Stimulated activated CD8-positive, alpha-beta memory T cell treated with anti-CD3 and anti-CD28 coated beads, Interleukin-12 subunit alpha, Interleukin-12 subunit beta, amount 100 ng/mL, for 1 hour (primary cell): ENCODE measurements around the gene SHISA3.

Experiments used
- DNase-seq: peaks from one replicate; pipeline ENCODE4 v3.0.0-alpha.2; 2020; ENCODE audit warnings: low read depth

The SHISA3 gene

DNA sequence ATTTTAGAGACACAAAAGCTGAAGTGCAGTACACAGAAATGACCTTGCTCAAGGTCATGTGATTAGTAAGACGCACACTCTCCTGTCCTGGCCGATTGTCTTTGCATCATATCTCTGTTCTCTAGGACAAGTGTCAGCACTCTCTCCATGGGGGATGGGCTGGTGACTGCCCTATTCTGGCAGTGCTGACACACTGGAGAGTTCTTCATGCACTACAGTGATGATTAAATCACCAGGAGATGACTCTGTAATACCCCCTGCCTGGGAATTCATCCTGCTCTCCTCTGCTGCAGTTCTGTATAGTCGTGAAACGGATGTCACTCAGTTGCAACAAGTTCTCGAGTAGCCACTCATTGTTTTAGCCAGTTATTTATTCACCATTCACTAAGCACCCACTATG, 5.3 kb upstream of the SHISA3 start:
- DNase-seq: no peak

- no peak for DNase-seq
Observed at GRCh38 chr4:42392436-42392835, 4.9 kb upstream of the SHISA3 start.

DNA sequence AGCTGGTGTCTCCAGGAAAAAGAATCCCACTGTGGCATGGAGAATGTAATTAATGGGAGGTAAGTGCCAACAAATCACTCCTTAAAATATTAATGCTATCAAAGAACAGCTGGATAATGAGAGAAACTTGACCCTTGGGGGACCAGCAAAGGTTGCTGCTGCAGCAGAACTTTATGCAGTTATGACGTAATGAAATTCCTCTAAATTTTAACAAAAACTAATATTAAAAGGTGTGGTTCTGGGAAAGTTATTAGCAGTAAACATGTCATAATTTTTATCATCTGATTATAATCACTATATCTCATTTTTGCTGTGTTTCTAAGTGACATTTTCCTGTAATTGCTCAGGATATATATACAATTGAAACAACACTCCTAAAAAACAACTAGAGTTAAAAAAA, 1.7 kb upstream of the SHISA3 start:
- no peak for DNase-seq

DNA sequence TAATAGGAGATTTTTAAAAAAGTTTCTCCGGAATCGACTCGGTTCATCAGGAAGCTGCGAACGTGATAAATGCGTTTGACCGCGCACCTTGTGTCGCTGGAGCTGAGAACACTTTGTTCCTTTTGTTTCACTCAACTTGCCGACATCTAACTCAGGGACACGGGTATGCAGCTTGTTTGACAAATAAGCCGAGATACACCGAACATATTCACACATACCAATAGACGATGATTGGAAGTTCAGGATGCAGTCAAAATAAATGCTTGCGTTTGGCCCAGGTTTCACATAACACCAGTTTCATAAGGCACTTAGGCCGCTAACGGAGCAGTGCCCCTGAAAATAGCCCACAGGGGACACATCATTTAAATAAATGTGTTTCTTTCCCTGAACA, 932 bp upstream of the SHISA3 start:
- no peak for DNase-seq

DNA sequence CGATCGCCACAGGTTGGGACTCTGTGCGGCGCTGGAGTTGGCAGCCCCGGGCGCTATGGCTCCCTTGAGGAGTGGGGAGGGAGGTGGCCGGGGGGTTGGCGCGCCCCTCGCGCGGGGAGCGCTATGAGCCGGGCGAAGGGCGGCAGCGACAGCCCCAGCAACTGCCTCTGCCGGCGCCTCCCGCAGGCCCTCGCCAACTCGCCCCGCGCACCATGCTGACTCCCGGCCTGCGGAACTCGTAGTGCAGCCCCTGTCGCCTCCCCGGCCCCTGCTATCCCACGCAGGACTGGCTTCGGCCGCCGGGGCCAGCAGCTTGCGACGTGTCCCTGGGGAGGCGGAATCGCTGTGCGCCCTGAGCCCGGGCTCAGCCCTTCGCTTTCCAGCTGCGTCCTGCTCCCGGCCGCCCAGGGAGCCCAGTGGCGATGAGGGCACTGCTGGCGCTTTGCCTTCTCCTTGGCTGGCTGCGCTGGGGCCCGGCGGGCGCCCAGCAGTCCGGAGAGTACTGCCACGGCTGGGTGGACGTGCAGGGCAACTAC, 415 bp downstream of the SHISA3 start:
- no peak for DNase-seq

DNA sequence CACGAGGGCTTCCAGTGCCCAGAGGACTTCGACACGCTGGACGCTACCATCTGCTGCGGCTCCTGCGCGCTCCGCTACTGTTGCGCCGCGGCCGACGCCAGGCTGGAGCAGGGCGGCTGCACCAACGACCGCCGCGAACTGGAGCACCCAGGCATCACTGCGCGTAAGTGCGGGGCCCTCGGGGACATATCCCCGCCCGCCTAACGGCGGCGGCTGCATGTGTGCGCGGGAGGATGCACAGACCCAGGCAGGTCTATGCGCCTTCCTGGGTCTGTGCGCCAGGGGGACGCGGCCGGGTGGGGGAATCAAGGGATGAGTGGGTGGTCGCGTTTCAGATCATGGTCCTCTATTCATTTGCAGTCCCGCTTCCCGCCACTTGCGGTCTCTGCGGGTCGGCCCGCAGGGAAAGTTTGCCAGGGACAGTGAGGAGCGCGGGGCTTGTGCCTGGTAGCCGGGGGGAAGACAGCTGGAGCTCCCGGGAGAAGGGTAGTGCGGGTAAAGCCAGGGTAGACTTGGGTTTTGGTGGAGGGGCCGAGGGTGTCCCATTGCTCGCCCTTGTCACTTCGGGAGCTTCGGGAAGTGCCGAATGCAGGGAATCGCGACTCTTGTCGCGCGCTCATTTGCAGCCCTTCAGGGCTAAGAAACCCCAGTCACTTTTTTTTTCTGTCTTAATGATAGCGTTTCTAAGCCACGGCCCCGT, 1.0 kb downstream of the SHISA3 start:
- no peak for DNase-seq

DNA sequence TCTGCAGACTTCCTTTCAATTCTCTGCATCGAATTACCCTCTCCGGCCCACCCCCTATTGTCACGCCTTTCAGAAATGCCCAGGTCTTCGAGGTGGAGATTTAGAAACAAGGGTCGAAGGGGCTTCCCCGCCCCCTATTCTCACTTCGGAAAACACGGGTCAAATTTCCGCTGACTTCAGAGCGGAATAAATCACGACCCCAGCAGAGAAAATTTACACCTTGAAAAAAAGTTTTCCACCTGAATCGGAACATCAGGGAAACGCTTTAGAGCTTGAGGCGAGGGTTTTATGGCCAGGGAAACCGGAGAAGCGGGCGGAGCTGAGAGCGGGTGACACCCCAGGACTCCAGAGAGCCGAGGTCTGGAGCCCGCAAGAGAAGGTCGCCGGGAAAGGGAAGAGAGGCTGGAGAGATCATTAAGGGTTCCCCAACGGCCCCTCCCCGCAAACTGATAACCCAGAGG, 1.6 kb downstream of the SHISA3 start:
- no peak for DNase-seq

DNA sequence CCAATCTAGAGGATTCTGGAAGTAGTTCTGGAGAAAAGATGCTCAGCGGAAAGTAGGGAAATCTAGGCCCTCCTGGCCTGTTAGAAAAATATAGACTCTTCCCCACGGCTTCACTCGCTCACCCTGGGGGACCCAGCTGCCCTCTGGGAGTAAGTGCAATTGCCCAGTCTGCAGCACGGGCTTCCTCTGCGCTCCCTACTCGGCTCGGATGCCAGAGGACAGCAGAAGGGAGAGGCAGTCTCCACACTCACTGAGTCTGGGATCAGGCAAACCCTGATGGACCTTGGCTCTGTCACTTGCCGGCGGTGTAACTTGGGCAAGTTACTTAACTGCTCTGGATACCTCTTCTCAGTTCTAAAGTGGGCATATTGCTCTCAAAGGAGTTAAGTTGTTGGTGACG, 2.1 kb downstream of the SHISA3 start:
- DNase-seq: no peak

DNA sequence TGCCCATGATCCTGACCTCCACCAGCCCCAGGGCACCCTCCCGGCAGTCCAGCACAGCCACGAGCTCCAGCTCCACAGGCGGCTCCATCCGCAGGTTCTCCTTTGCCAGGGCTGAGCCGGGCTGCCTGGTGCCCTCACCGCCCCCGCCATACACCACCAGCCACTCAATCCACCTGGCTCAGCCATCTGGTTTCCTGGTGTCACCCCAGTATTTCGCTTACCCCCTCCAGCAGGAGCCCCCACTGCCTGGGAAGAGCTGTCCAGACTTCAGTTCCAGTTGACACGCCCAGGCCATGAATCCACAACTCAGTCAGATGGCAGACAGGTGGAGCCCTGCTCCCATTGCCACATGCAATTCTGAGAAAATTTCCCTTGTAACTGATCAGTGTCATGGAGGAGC, 3.9 kb downstream of the SHISA3 start:
- DNase-seq: no peak

DNA sequence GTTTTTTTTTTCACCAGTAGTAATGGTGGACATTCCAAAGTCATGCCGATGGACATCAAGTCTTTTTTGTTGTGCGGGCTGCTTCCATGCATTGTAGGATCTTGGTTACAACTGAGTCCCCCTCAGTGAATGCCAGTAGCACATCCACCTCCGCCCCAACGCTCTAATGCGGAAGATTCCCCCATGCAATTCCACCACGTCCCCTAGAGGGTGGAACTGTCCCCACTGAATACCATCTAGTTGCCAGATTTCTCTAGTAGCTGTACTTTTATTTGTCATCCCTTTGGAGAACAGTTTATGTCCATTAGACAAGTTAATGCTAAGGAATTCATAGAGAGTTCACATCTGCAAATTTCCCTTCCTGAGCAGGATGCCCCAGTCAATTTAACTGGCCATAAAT, 6.7 kb downstream of the SHISA3 start:
- no peak for DNase-seq

- no peak for DNase-seq
Observed at GRCh38 chr4:42410446-42410845, 13.2 kb downstream of the SHISA3 start.

DNA sequence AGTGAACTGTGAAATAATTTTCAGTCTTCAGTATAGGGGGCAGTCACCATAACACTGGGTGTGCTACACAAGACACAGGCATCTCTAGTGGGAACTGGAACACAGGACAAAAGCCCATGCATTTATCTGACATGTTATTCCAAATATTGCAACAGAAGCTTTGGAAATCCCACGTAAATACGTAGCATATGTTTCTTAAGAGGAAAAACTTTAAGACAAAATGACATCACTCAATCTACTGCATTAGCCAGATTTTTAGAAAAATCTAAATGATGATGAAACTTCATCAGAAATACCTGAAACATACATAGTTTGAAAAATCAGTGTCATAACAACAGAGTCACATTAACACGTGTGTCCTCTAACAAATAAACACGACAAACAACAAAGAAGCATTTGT, 14.5 kb downstream of the SHISA3 start:
- no peak for DNase-seq

DNA sequence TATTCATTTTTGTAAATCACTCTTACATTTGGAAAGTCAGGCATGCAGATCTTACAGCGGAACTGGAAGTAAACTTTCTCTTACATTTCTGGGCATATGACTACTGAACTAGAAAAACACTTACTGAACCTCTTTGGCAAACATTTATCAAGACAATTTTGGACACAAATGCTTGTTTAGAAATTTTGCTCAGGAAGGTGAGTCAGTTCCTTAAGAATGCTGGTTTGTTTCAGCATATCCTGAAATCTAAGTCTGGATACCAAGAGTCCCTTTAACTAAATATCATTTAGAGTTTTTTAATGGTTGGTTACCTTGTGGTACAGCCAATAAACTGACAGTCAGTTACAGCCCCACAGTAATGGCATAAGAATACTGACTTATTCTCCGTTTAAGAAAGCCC, 15.0 kb downstream of the SHISA3 start:
- DNase-seq: no peak

DNA sequence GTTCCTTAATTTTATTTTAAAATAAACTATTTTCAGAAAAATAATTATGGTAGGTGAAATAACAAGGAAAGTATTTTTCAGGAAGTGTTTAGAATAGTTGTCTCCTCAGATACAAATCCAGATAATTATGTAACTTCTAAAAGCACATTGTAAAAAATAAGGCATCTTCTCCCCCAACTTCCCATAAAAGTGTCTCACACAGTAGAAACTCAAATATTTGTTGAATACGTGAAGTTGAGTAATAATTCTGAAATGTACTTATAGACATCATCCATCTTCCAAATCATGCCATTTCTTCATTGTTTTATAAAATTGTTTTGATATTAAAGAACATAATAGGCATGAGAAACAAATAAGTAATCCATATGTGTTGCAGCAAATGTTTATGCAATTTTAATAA, 18.0 kb downstream of the SHISA3 start:
- no peak for DNase-seq

DNA sequence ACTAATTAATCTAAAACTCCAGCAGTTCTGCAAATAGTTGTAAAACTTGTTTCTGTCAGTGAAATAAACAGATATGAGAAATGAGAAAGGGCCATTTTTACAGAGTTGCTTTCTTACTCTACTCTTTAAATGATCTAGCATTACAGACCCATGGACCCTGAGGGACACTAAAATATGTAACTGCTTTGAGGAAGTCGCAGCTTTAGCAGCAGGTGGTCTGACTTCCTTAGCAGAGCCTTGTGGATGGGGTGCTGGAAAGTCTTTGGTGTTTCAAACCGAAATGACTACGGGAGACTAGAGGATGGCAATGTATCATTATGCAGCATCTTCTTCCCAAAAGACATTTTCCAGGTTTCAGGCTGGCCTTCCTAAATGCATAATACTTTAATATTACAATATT, 18.7 kb downstream of the SHISA3 start:
- DNase-seq: no peak

GRCh38 chr4:42417550-42417949, 20.3 kb downstream of the SHISA3 start:
- DNase-seq: no peak

- DNase-seq: no peak
Observed at GRCh38 chr4:42420140-42420539, 22.9 kb downstream of the SHISA3 start.

- DNase-seq: no peak
Observed at GRCh38 chr4:42425146-42426065, 28.1 kb downstream of the SHISA3 start.

DNA sequence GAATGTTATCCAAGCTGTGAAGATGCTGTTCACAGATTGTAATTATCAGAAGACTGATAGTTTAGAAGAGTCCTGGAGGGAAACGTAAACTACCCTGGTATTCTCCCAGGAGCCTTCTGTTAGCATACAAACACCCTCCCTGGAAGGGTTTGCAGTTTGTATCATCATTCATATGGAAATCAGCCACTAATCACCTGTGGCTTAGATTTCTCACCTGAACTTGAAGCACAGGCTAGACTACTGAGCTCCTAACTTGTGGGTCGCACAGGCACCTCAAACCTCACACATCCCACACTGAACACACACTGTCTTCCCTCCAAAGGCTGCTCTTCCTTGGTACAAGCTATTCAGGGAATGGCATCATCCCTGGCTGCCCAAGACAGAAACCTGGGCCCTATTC, 30.7 kb downstream of the SHISA3 start:
- no peak for DNase-seq

DNA sequence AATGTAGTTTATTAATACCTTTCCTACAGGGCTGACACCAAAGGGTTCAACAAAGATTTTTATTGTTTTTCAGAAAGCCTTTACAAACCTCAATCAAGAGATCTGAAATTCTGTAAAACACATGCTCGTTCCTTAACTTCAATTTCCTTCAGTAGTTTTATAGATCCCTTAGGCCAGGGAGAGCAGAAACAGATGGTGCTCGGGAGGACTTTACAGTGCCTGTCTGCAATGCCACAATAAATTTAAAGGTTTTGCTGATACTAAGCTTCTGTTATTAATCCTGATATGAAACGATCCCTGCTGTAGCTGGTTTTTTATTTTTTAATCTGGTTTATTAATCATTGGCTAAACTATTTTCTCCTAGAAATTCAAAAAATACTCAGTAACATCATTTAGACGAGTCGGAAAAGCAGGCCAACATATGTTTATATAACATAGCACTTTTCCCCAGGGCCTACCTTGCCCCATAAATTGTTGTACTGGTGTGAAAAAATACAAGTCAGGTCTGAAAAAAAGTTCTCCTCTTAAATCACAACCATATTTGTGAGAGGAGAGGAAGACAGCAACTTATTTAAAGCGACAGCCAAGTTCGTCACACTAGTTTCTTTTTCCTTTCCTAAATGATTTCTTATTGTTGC, 39.8 kb downstream of the SHISA3 start:
- no peak for DNase-seq

- no peak for DNase-seq
Observed at GRCh38 chr4:42440083-42440482, 42.8 kb downstream of the SHISA3 start.

- DNase-seq: no peak
Observed at GRCh38 chr4:42442601-42443000, 45.3 kb downstream of the SHISA3 start.

DNA sequence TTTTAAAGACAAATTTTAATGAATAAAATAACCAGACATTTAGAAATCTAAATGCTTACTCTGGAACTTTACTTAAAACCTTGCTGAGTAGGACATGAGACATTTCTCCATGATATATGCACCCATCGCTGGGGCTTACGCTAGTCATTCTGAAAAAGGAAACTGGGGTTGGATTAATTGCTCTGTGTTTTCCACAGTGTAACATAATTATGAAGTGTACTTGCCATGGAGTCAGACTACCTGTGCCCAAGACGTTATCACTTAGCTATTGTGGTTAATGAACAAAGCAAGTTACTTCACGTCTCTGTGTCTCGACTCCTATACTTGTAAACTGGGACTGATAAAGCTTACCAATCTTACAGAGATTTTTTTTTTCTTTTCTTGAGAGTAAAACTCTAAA, 47.8 kb downstream of the SHISA3 start:
- DNase-seq: no peak
